GM12878 (cell line): ENCODE results near the gene SLC4A5. TPM values are rescaled to one million over a fixed set of nuclear protein-coding genes. Genes with fewer than 3 reads are reported as not detected.

Source experiments
- ATAC-seq: fragments of 200-7000 bp; cut with Tn5 transposase; 3 replicates; pipeline ENCODE4 v1.9.1; 2020; ENCODE audit warnings: mild to moderate bottlenecking, moderate library complexity
- BruUV-seq: library from RNA; stranded (reverse); fragments of 400-500 nt; replicated peaks from 2 replicates; lab custom pipeline; 2021; lab: Mats Ljungman, UMichigan
- CTCF ChIA-PET: fragments of 300-600 bp; sonication (Branson Sonifier 250); formaldehyde crosslinking; extraction: SDS; loops from one replicate; lab custom pipeline; 2021; ENCODE audit warnings: inconsistent platforms; lab: Yijun Ruan, JAX
- POLR2A ChIA-PET: fragments of 350-600 bp; formaldehyde crosslinking; extraction: SDS; loops from one replicate; lab custom pipeline; 2021; ENCODE audit warnings: inconsistent platforms; lab: Charles Lee
- RAD21 ChIA-PET: fragments of 300-600 bp; sonication (Branson Sonifier 250); formaldehyde crosslinking; loops from one replicate; lab custom pipeline; 2023; ENCODE audit warnings: antibody characterized with exemption; ENCODE audit not compliant: unreplicated experiment; lab: Charles Lee
- SMC1A ChIA-PET: fragments of 300-600 bp; sonication (Branson Sonifier 250); formaldehyde crosslinking; loops from one replicate; lab custom pipeline; 2023; ENCODE audit not compliant: unreplicated experiment, uncharacterized antibody; lab: Charles Lee
- DNase-seq: peaks from one replicate; pipeline ENCODE4 v3.0.0-alpha.2; 2011; ENCODE audit warnings: low read depth, low spot score
- FAIRE-seq: peaks from 3 replicates; lab custom pipeline; 2011; peaks lifted over from hg19 to GRCh38; lab: Jason Lieb, UNC
- H2AFZ ChIP-seq: 2 replicates; pipeline ENCODE4 v1.6.0; 2011; ENCODE audit warnings: low read depth, low read length, control low read depth; ENCODE audit not compliant: control insufficient read depth
- H3K27ac ChIP-seq: 2 replicates; pipeline ENCODE4 v1.5.1; 2011; ENCODE audit warnings: control low read depth; ENCODE audit not compliant: control insufficient read depth, insufficient read depth
- H3K27me3 ChIP-seq, 2 experiments: replicated peaks in 1 of 2; 2 replicates each; pipeline versions ENCODE4 v1.6.0 to v1.6.1; 2011; ENCODE audit warnings: low read length in 1 of 2; ENCODE audit not compliant: control insufficient read depth in 2 of 2, insufficient read depth in 2 of 2
- H3K36me3 ChIP-seq, 2 experiments: 2 replicates each; pipeline ENCODE4 v1.5.1; 2011; ENCODE audit warnings: low read length in 1 of 2; ENCODE audit not compliant: control insufficient read depth in 2 of 2, insufficient read depth in 2 of 2
- H3K4me1 ChIP-seq: 2 replicates; pipeline ENCODE4 v1.6.1; 2011; ENCODE audit warnings: mild to moderate bottlenecking, low read length, moderate library complexity, mixed read lengths; ENCODE audit not compliant: control insufficient read depth, insufficient read depth
- H3K4me2 ChIP-seq: 2 replicates; pipeline ENCODE4 v1.6.0; 2011; ENCODE audit warnings: control low read depth; ENCODE audit not compliant: control insufficient read depth, insufficient read depth
- H3K4me3 ChIP-seq: fragments of 200-600 bp; sonication (generic); 2 replicates; pipeline ENCODE4 v1.5.1; 2016
- H3K79me2 ChIP-seq: 2 replicates; pipeline ENCODE4 v1.6.0; 2011; ENCODE audit warnings: low read length; ENCODE audit not compliant: control insufficient read depth, insufficient read depth
- H3K9ac ChIP-seq: 2 replicates; pipeline ENCODE4 v1.8.0; 2011; ENCODE audit warnings: low read length, control low read depth, mixed read lengths; ENCODE audit not compliant: control insufficient read depth, insufficient read depth
- H3K9me3 ChIP-seq: replicated peaks from 3 replicates; pipeline ENCODE4 v1.5.1; 2011; ENCODE audit warnings: mild to moderate bottlenecking, low read length; ENCODE audit not compliant: control insufficient read depth, insufficient read depth
- H4K20me1 ChIP-seq: 2 replicates; pipeline ENCODE4 v1.6.0; 2011; ENCODE audit not compliant: control insufficient read depth, insufficient read depth
- BCL3 ChIP-seq: IDR thresholded peaks from 2 replicates; pipeline ENCODE4 v1.6.1; 2011; ENCODE audit warnings: borderline replicate concordance, low read depth, mild to moderate bottlenecking, moderate library complexity, low read length; ENCODE audit not compliant: insufficient read depth, poor library complexity, severe bottlenecking
- CBX3 ChIP-seq: fragments of 200-600 bp; sonication (generic); IDR thresholded peaks from 2 replicates; pipeline ENCODE4 v1.6.1; 2016; ENCODE audit warnings: low read depth, borderline replicate concordance
- EGR1 ChIP-seq, 2 experiments: IDR thresholded peaks; 1 replicate in 1 of 2; 2 replicates in 1 of 2; pipeline ENCODE4 v1.6.1; 2011 to 2012; ENCODE audit warnings: low read depth in 2 of 2, low read length in 2 of 2, borderline replicate concordance in 1 of 2, mild to moderate bottlenecking in 1 of 2, moderate library complexity in 1 of 2
- ETV6 ChIP-seq, 2 experiments: fragments of 450-650 bp in 1 of 2; IDR thresholded peaks in 1 of 2; conservative IDR thresholded peaks in 1 of 2; 2 replicates each; pipeline ENCODE4 v1.6.1; 2014; ENCODE audit warnings: antibody characterized with exemption in 1 of 2, borderline replicate concordance in 1 of 2, low read depth in 1 of 2, mild to moderate bottlenecking in 1 of 2, moderate library complexity in 1 of 2
- IKZF1 ChIP-seq: fragments of 450-650 bp; conservative IDR thresholded peaks from 2 replicates; pipeline ENCODE4 v1.6.1; 2017; ENCODE audit warnings: antibody characterized with exemption, mild to moderate bottlenecking
- KAT2A ChIP-seq: conservative IDR thresholded peaks from 2 replicates; pipeline ENCODE4 v1.6.1; 2011; ENCODE audit warnings: low read depth, low read length; ENCODE audit not compliant: control insufficient read depth
- PAX5 ChIP-seq: IDR thresholded peaks from 2 replicates; pipeline ENCODE4 v1.6.1; 2011; ENCODE audit warnings: low read depth, low read length, borderline replicate concordance
- PAX8 ChIP-seq: fragments of 450-650 bp; IDR thresholded peaks from 2 replicates; pipeline ENCODE4 v1.6.1; 2017; ENCODE audit warnings: mild to moderate bottlenecking, moderate library complexity
- RELB ChIP-seq: fragments of 450-650 bp; IDR thresholded peaks from 2 replicates; pipeline ENCODE4 v1.6.1; 2017; ENCODE audit warnings: low read depth, mild to moderate bottlenecking, moderate library complexity
- SPI1 ChIP-seq: IDR thresholded peaks from 2 replicates; pipeline ENCODE4 v1.6.1; 2011; ENCODE audit warnings: low read depth, mild to moderate bottlenecking, low read length, moderate library complexity, borderline replicate concordance; ENCODE audit not compliant: insufficient read depth
- YY1 ChIP-seq: IDR thresholded peaks from 2 replicates; pipeline ENCODE4 v1.6.1; 2011; ENCODE audit warnings: low read depth, mild to moderate bottlenecking, low read length
- ZNF24 ChIP-seq: fragments of 450-650 bp; IDR thresholded peaks from 2 replicates; pipeline ENCODE4 v1.6.1; 2017; ENCODE audit warnings: antibody characterized with exemption, mild to moderate bottlenecking
- WGBS: methylation state at CpG from one replicate; pipeline ENCODE4 v1.1.6; 2016; ENCODE audit warnings: low lambda C conversion rate; ENCODE audit not compliant: insufficient replicate concordance, insufficient coverage; ENCODE audit errors: missing lambda C conversion rate; 5-methylcytosine and 5-hydroxymethylcytosine counted together
- in situ Hi-C: fragments of 300-500 bp; cut with MboI; formaldehyde crosslinking; loops from 9 replicates; pipeline ENCODE4 v1.14.3; 2018; ENCODE audit warnings: mixed read lengths
- intact Hi-C: fragments of 100-400 bp; cut with micrococcal nuclease; formaldehyde crosslinking; loops from one replicate; pipeline ENCODE4 v1.14.2; 2022; ENCODE audit not compliant: unreplicated experiment
- polyA plus RNA-seq, 11 experiments: library from polyadenylated mRNA; depleted of rRNA in 4 of 11; unstranded in 6 of 11; stranded (reverse) in 5 of 11; fragments of >200 nt; fragmentation: Nextera tagmentation in 4 of 11; fragmentation: Illumina TruSeq in 1 of 11; extraction: Ambion mirVana in 4 of 11; extraction: Trizol in 1 of 11; gene quantifications; 1 replicate in 1 of 11; 2 replicates in 10 of 11; pipeline versions ENCODE4 v1.2.1 to v1.2.3, GENCODE V29; 2011 to 2016; ENCODE audit warnings: inconsistent platforms in 2 of 11, missing spikeins in 2 of 11, low read depth in 1 of 11
- total RNA-seq, 4 experiments: library from RNA; depleted of rRNA in 3 of 4; stranded (reverse); fragments of >200 nt in 3 of 4; fragmentation: Illumina TruSeq in 1 of 4; extraction: Trizol in 1 of 4; gene quantifications; 2 replicates each; pipeline versions ENCODE4 v1.2.1 to v1.2.3, GENCODE V29; 2013 to 2021

SLC4A5 gene
- total and polyA plus RNA-seq, 10 of the 15 experiments (the other 5 are each of a cell fraction or from before 2014, with no cell fraction given), result 0.15 to 4.7 (median 1.6) TPM

- no peak for TF ChIP-seq BCL3
These were observed 40.8 kb upstream of the SLC4A5 start (continued) for GRCh38 chr2:74384051-74384450.

GRCh38 chr2:74383254-74383653, 40.0 kb upstream of the SLC4A5 start:
- Histone ChIP-seq H3K4me2 (no peak overlapping the region), H2AFZ (no peak overlapping the region), H3K27ac (no peak overlapping the region), H4K20me1 (peaks cover 10% of the 10 kb centered on the region; the same call in 1 of the 2 replicates), H3K9ac (no peak overlapping the region), H3K4me3 (no peak overlapping the region), H3K79me2 (peaks cover 13% of the 10 kb centered on the region), H3K27me3 (no peaks in the 10 kb centered on the region), H3K9me3 (no peaks in the 10 kb centered on the region), H3K36me3 (no peaks in the 10 kb centered on the region; a peak in 2 of 4 replicates), H3K4me1 (no peaks in the 10 kb centered on the region; the same call in 1 of the 2 replicates)
- WGBS, result 96% methylated on average over 1 of the region's 1 CpG
- TF ChIP-seq KAT2A, result no peak
- ChIA-PET POLR2A (no interaction called here), RAD21 (interaction anchor here (2.4 kb wide), 1 partner anchor 8 kb away, joined by 9 read pairs; no protein-coding TSS in a partner anchor), SMC1A (no interaction called here), CTCF (interaction anchor here (2.5 kb wide), 1 partner anchor 9 kb away, joined by 16 read pairs; no protein-coding TSS in a partner anchor)
- BruUV-seq, result no TSS peak
- intact Hi-C loops, result no loop called here
- DNase-seq, result no peak
- ATAC-seq, result no peak
- in situ Hi-C loops, result no loop called here
- no peak for FAIRE-seq

- ATAC-seq (no peak), FAIRE-seq (no peak), DNase-seq (no peak)
- ChIA-PET POLR2A (interaction anchor here (0.7 kb wide), 1 partner anchor 10 kb away, joined by 4 read pairs; no protein-coding TSS in a partner anchor), SMC1A (interaction anchor here (1.0 to 1.1 kb wide), 2 partner anchors 9 to 15 kb away, joined by 4 to 6 read pairs; no protein-coding TSS in a partner anchor), CTCF (interaction anchor here (0.9 to 2.5 kb wide), 4 partner anchors 10 to 47 kb away, joined by 3 to 16 read pairs (median 4); no protein-coding TSS in a partner anchor), RAD21 (interaction anchor here (2.4 kb wide), 1 partner anchor 10 kb away, joined by 9 read pairs; no protein-coding TSS in a partner anchor)
- Histone ChIP-seq H3K4me1 (no peaks in the 10 kb centered on the region; the same call in 1 of the 2 replicates), H3K36me3 (peaks cover 3 to 11% of the 10 kb centered on the region in 2 experiments; a peak in 3 of 4 replicates), H3K4me3 (no peak overlapping the region), H3K9ac (no peak overlapping the region), H3K79me2 (peaks cover 11% of the 10 kb centered on the region), H3K27me3 (no peaks in the 10 kb centered on the region), H3K27ac (no peak overlapping the region), H4K20me1 (peaks cover 7% of the 10 kb centered on the region; the same call in 1 of the 2 replicates), H3K4me2 (no peak overlapping the region), H2AFZ (no peak overlapping the region), H3K9me3 (no peaks in the 10 kb centered on the region)
- intact Hi-C loops, result no loop called here
- no TSS peak for BruUV-seq
- WGBS, result 99% methylated on average over 3 of the region's 3 CpGs
- in situ Hi-C loops, result no loop called here
- TF ChIP-seq CBX3 (no peak), RELB (no peak), EGR1 (IDR thresholded peaks at IDR 0.05; ENCODE audit: borderline replicate concordance in 1 of 2, low read depth in 2 of 2, low read length in 2 of 2) (no peak), ETV6 (conservative IDR thresholded peaks at IDR 0.05 in 1 of 2, IDR thresholded peaks at IDR 0.05 in 1 of 2; ENCODE audit: borderline replicate concordance in 1 of 2, low read depth in 1 of 2) (no peak), SPI1 (no peak), YY1 (no peak), ZNF24 (no peak), IKZF1 (no peak), PAX5 (no peak), PAX8 (no peak)
These were observed 38.5 kb upstream of the SLC4A5 start for GRCh38 chr2:74381751-74382150.
